22Rv1 (cell line): Measurements from ENCODE around the gene HOXC10.

Experiments
- ZFX ChIP-seq: fragments of 450-650 bp; IDR thresholded peaks from 2 replicates; pipeline ENCODE4 v1.6.1; 2017; ENCODE audit warnings: antibody characterized with exemption, borderline replicate concordance
- TF ChIP-seq, protein P1 (sequence below): fragments of 450-650 bp; IDR thresholded peaks from 2 replicates; pipeline ENCODE4 v1.5.1; 2017; ENCODE audit warnings: mild to moderate bottlenecking

DNA sequence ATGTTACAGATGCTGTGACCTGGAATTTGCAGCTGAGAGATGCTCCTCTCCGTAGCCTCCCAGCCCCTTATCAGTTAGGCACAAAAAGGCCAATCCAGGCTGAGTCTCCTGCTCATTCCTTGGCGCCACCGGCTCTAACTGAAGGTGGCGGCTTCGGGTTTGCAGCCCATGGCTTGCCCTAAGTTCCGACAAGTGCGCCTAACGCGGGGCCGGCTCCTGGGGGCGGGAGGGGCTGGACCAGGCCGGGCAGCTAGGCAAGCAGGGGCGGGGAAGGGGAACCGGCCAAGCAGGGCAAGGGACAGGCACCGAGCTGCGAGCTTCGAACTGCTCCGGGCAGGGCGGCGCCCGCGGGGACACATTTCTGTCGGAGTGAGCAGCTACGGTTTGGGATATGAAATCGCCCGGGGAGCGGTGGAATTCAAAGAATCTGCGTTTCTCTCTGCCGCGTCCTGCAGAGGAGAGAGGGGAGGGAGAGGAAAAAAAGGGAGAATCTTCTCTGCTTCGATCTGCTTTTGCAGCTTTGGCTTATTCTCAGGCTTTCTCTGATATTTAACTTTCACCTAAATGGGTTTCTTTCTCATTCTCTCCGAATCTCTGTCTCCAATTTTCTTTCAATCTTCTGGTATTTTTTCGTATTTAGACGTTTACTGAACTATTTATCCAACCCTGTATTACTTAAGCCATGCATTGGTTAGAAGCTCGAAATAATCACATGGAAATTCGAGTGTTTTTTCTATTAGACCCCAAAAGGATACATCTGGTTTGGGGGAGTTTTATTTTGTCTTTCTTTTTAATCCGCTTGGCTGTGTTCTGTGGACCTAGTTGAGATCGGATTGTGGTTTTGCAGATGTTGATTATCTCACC lies 31.8 kb upstream of the HOXC10 start:
- TF ChIP-seq, protein P1, sequence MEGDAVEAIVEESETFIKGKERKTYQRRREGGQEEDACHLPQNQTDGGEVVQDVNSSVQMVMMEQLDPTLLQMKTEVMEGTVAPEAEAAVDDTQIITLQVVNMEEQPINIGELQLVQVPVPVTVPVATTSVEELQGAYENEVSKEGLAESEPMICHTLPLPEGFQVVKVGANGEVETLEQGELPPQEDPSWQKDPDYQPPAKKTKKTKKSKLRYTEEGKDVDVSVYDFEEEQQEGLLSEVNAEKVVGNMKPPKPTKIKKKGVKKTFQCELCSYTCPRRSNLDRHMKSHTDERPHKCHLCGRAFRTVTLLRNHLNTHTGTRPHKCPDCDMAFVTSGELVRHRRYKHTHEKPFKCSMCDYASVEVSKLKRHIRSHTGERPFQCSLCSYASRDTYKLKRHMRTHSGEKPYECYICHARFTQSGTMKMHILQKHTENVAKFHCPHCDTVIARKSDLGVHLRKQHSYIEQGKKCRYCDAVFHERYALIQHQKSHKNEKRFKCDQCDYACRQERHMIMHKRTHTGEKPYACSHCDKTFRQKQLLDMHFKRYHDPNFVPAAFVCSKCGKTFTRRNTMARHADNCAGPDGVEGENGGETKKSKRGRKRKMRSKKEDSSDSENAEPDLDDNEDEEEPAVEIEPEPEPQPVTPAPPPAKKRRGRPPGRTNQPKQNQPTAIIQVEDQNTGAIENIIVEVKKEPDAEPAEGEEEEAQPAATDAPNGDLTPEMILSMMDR, result no peak
- TF ChIP-seq ZFX, result no peak
